NCI-H1417 treated with DMSO at 0.1 percent for 48 hours (cell line): ENCODE measurements around the gene FAM193A.
"Not testable (repeated sequence)": the region's sequence is repeated elsewhere in the genome, so short reads cannot be mapped to it uniquely, and the experiment has no call there.

ENCODE experiments used
- DNase-seq: peaks from one replicate; lab custom pipeline; 2025; lab: John Stamatoyannopoulos, UW

The FAM193A gene

GRCh38 chr4:2516635-2517034 is 19.8 kb upstream of the FAM193A start:
- DNase-seq, result no peak

- no peak for DNase-seq
Observed at GRCh38 chr4:2526559-2526958, 9.9 kb upstream of the FAM193A start.

GRCh38 chr4:2534904-2535375 is 1.5 kb upstream of the FAM193A start:
- DNase-seq, result no peak

- no peak for DNase-seq
Observed at GRCh38 chr4:2535376-2536192, 863 bp upstream of the FAM193A start.

- no peak for DNase-seq
Observed at GRCh38 chr4:2537011-2537830, 774 bp downstream of the FAM193A start.

GRCh38 chr4:2543580-2544191 is 7.2 kb downstream of the FAM193A start:
- not testable (repeated sequence) for DNase-seq

GRCh38 chr4:2545321-2546013 is 9.0 kb downstream of the FAM193A start:
- DNase-seq, result no peak

- DNase-seq, result no peak
Observed at GRCh38 chr4:2546286-2546823, 9.9 kb downstream of the FAM193A start.

- DNase-seq, result not testable (repeated sequence)
Observed at GRCh38 chr4:2546961-2547691, 10.7 kb downstream of the FAM193A start.

GRCh38 chr4:2551118-2551517 is 14.7 kb downstream of the FAM193A start:
- DNase-seq, result no peak

- DNase-seq, result no peak
Observed at GRCh38 chr4:2552806-2553205, 16.4 kb downstream of the FAM193A start.

GRCh38 chr4:2558301-2558700 is 21.9 kb downstream of the FAM193A start:
- DNase-seq, result no peak

GRCh38 chr4:2560167-2560566 is 23.7 kb downstream of the FAM193A start:
- DNase-seq, result no peak

GRCh38 chr4:2565533-2565932 is 29.1 kb downstream of the FAM193A start:
- no peak for DNase-seq

- DNase-seq, result no peak
Observed at GRCh38 chr4:2570036-2570435, 33.6 kb downstream of the FAM193A start.

GRCh38 chr4:2570551-2571222 is 34.2 kb downstream of the FAM193A start:
- no peak for DNase-seq

- DNase-seq, result no peak
Observed at GRCh38 chr4:2572076-2572475, 35.6 kb downstream of the FAM193A start.

- DNase-seq, result no peak
Observed at GRCh38 chr4:2572866-2573265, 36.4 kb downstream of the FAM193A start.

GRCh38 chr4:2574009-2574408 is 37.6 kb downstream of the FAM193A start:
- DNase-seq, result no peak

GRCh38 chr4:2574863-2575262 is 38.4 kb downstream of the FAM193A start:
- DNase-seq, result no peak
